Activated CD4-positive, alpha-beta memory T cell treated with anti-CD3 and anti-CD28 coated beads, Interleukin-2, amount 10 ng/mL, durations not matched to agents 7 days and 5 days (primary cell): Measurements from ENCODE around the gene ARID1B. TPM values are rescaled to one million over a fixed set of nuclear protein-coding genes. Genes with fewer than 3 reads are reported as not detected.
"Not testable (repeated sequence)": the region's sequence is repeated elsewhere in the genome, so short reads cannot be mapped to it uniquely, and the experiment has no call there.

ENCODE experiments used
- CTCF ChIA-PET: fragments of 350-600 bp; sonication (Branson Sonifier 250); formaldehyde crosslinking; loops from one replicate; lab custom pipeline; 2021; ENCODE audit warnings: antibody characterized with exemption, inconsistent platforms; lab: Charles Lee
- POLR2A ChIA-PET: fragments of 350-600 bp; sonication (Branson Sonifier 250); formaldehyde crosslinking; loops from one replicate; lab custom pipeline; 2021; ENCODE audit warnings: antibody characterized with exemption; lab: Charles Lee
- DNase-seq: peaks from one replicate; pipeline ENCODE4 v3.0.0-alpha.2; 2020
- H3K27ac Mint-ChIP-seq: one replicate; pipeline ENCODE4 v1.8.0; 2021; ENCODE audit warnings: mild to moderate bottlenecking, mixed read lengths
- H3K27me3 Mint-ChIP-seq: one replicate; pipeline ENCODE4 v1.8.0; 2021; ENCODE audit warnings: mixed read lengths
- H3K36me3 Mint-ChIP-seq: one replicate; pipeline ENCODE4 v1.8.0; 2021; ENCODE audit warnings: low read depth, mixed read lengths
- H3K4me1 Mint-ChIP-seq: one replicate; pipeline ENCODE4 v1.8.0; 2021; ENCODE audit warnings: mixed read lengths
- H3K4me3 Mint-ChIP-seq: one replicate; pipeline ENCODE4 v1.8.0; 2021; ENCODE audit warnings: mild to moderate bottlenecking, mixed read lengths
- H3K9me3 Mint-ChIP-seq: one replicate; pipeline ENCODE4 v1.8.0; 2021; ENCODE audit warnings: mixed read lengths
- total RNA-seq, 2 experiments: library from RNA; stranded (reverse); gene quantifications; one replicate each; pipeline ENCODE4 v1.2.3, GENCODE V29; 2021

ARID1B gene
- total RNA-seq, 2 experiments from 2014 or later: 63.4 to 65.5 TPM

- no peak for DNase-seq
- H3K9me3 Mint-ChIP-seq: no peaks in the 10 kb centered on the region
- no peak overlapping the region for H3K27ac Mint-ChIP-seq
- CTCF ChIA-PET: interaction anchor here (0.7 kb wide), 1 partner anchor 63 kb away, joined by 3 read pairs; no protein-coding TSS in a partner anchor
- peaks cover 45% of the 10 kb centered on the region for H3K4me1 Mint-ChIP-seq
- no peak overlapping the region for H3K4me3 Mint-ChIP-seq
- POLR2A ChIA-PET: no interaction called here
- H3K36me3 Mint-ChIP-seq: peaks cover under 1% of the 10 kb centered on the region
- H3K27me3 Mint-ChIP-seq: no peaks in the 10 kb centered on the region
Measured at GRCh38 chr6:156982168-156982567, 205.0 kb downstream of the ARID1B start.

GRCh38 chr6:156982864-156983263 lies 205.7 kb downstream of the ARID1B start:
- DNase-seq, CTCF ChIA-PET, H3K4me3 Mint-ChIP-seq, H3K27ac Mint-ChIP-seq, POLR2A ChIA-PET, H3K36me3 Mint-ChIP-seq, H3K9me3 Mint-ChIP-seq, H3K27me3 Mint-ChIP-seq: not testable (repeated sequence)
- peaks cover 45% of the 10 kb centered on the region for H3K4me1 Mint-ChIP-seq

- ChIA-PET POLR2A (no interaction called here), CTCF (no interaction called here)
- Mint-ChIP-seq H3K9me3 (no peaks in the 10 kb centered on the region), H3K27ac (peak overlapping the region; percentile 23), H3K27me3 (no peaks in the 10 kb centered on the region), H3K4me1 (peaks cover 43% of the 10 kb centered on the region), H3K4me3 (no peak overlapping the region), H3K36me3 (no peaks in the 10 kb centered on the region)
- no peak for DNase-seq
Measured at GRCh38 chr6:156984178-156984738, 207.1 kb downstream of the ARID1B start.

GRCh38 chr6:156985309-156985708 lies 208.1 kb downstream of the ARID1B start:
- POLR2A ChIA-PET: interaction anchor here (0.8 to 1.8 kb wide), 3 partner anchors 8 to 35 kb away, joined by 3 to 5 read pairs (median 3); no protein-coding TSS in a partner anchor
- DNase-seq: no peak
- Mint-ChIP-seq H3K27ac (no peak overlapping the region), H3K4me1 (peaks cover 42% of the 10 kb centered on the region), H3K27me3 (no peaks in the 10 kb centered on the region), H3K4me3 (no peak overlapping the region), H3K36me3 (no peaks in the 10 kb centered on the region), H3K9me3 (no peaks in the 10 kb centered on the region)
- CTCF ChIA-PET: no interaction called here

GRCh38 chr6:156988276-156989158 lies 211.3 kb downstream of the ARID1B start:
- Mint-ChIP-seq H3K27ac (no peak overlapping the region), H3K27me3 (no peaks in the 10 kb centered on the region), H3K4me1 (peaks cover 31% of the 10 kb centered on the region), H3K9me3 (no peaks in the 10 kb centered on the region), H3K36me3 (no peaks in the 10 kb centered on the region), H3K4me3 (no peak overlapping the region)
- ChIA-PET POLR2A (interaction anchor here (1.9 kb wide), 1 partner anchor 208 kb away, joined by 4 read pairs; no protein-coding TSS in a partner anchor), CTCF (interaction anchor here (1.2 to 1.4 kb wide), 2 partner anchors 12 to 16 kb away, joined by 3 to 4 read pairs; no protein-coding TSS in a partner anchor)
- DNase-seq: no peak

- Mint-ChIP-seq H3K4me3 (no peak overlapping the region), H3K9me3 (no peaks in the 10 kb centered on the region), H3K4me1 (peaks cover 23% of the 10 kb centered on the region), H3K27ac (no peak overlapping the region), H3K36me3 (no peaks in the 10 kb centered on the region), H3K27me3 (no peaks in the 10 kb centered on the region)
- DNase-seq: no peak
- CTCF ChIA-PET: interaction anchor here (1.4 kb wide), 1 partner anchor 16 kb away, joined by 3 read pairs; no protein-coding TSS in a partner anchor
- POLR2A ChIA-PET: interaction anchor here (1.9 kb wide), 1 partner anchor 209 kb away, joined by 4 read pairs; no protein-coding TSS in a partner anchor
Measured at GRCh38 chr6:156989159-156989806, 212.1 kb downstream of the ARID1B start.

GRCh38 chr6:156992020-156992804 lies 215.0 kb downstream of the ARID1B start:
- ChIA-PET POLR2A (no interaction called here), CTCF (no interaction called here)
- Mint-ChIP-seq H3K4me3 (no peak overlapping the region), H3K36me3 (no peaks in the 10 kb centered on the region), H3K27me3 (no peaks in the 10 kb centered on the region), H3K4me1 (peaks cover 15% of the 10 kb centered on the region), H3K27ac (no peak overlapping the region), H3K9me3 (no peaks in the 10 kb centered on the region)
- DNase-seq: no peak

GRCh38 chr6:156993713-156994112 lies 216.5 kb downstream of the ARID1B start:
- DNase-seq: no peak
- no peaks in the 10 kb centered on the region for H3K36me3 Mint-ChIP-seq
- peaks cover 3% of the 10 kb centered on the region for H3K4me1 Mint-ChIP-seq
- CTCF ChIA-PET: no interaction called here
- H3K4me3 Mint-ChIP-seq: no peak overlapping the region
- POLR2A ChIA-PET: no interaction called here
- no peak overlapping the region for H3K27ac Mint-ChIP-seq
- no peaks in the 10 kb centered on the region for H3K27me3 Mint-ChIP-seq
- no peaks in the 10 kb centered on the region for H3K9me3 Mint-ChIP-seq

GRCh38 chr6:156994215-156995076 lies 217.3 kb downstream of the ARID1B start:
- Mint-ChIP-seq H3K36me3 (no peaks in the 10 kb centered on the region), H3K4me3 (no peak overlapping the region), H3K9me3 (no peaks in the 10 kb centered on the region), H3K4me1 (no peaks in the 10 kb centered on the region), H3K27ac (no peak overlapping the region), H3K27me3 (no peaks in the 10 kb centered on the region)
- POLR2A ChIA-PET: interaction anchor here (1.6 kb wide), 1 partner anchor 13 kb away, joined by 3 read pairs; no protein-coding TSS in a partner anchor
- no peak for DNase-seq
- CTCF ChIA-PET: no interaction called here

- no peak overlapping the region for H3K4me3 Mint-ChIP-seq
- POLR2A ChIA-PET: interaction anchor here (0.6 to 1.6 kb wide), 4 partner anchors 14 to 327 kb away, joined by 3 to 5 read pairs (median 3); partner anchors contain the start of gene TMEM242
- CTCF ChIA-PET: no interaction called here
- no peaks in the 10 kb centered on the region for H3K36me3 Mint-ChIP-seq
- no peaks in the 10 kb centered on the region for H3K4me1 Mint-ChIP-seq
- no peak overlapping the region for H3K27ac Mint-ChIP-seq
- no peaks in the 10 kb centered on the region for H3K27me3 Mint-ChIP-seq
- no peak for DNase-seq
- H3K9me3 Mint-ChIP-seq: no peaks in the 10 kb centered on the region
Measured at GRCh38 chr6:156995502-156995901, 218.3 kb downstream of the ARID1B start.

- Mint-ChIP-seq H3K36me3 (no peaks in the 10 kb centered on the region), H3K4me1 (no peaks in the 10 kb centered on the region), H3K9me3 (no peaks in the 10 kb centered on the region), H3K27ac (no peak overlapping the region), H3K27me3 (no peaks in the 10 kb centered on the region), H3K4me3 (no peak overlapping the region)
- no peak for DNase-seq
- ChIA-PET POLR2A (interaction anchor here (1.1 to 1.4 kb wide), 2 partner anchors 25 to 327 kb away, joined by 3 to 5 read pairs; partner anchors contain the start of gene TMEM242), CTCF (no interaction called here)
Measured at GRCh38 chr6:156996265-156996664, 219.1 kb downstream of the ARID1B start.
